Middle frontal gyrus (tissue), 1 donor: Measurements from ENCODE around the gene DEFB126.
"Not testable (repeated sequence)": the region's sequence is repeated elsewhere in the genome, so short reads cannot be mapped to it uniquely, and the experiment has no call there.

ENCODE experiments used
- DNase-seq: peaks from one replicate; pipeline ENCODE4 v3.0.0-alpha.2; 2015; ENCODE audit warnings: low spot score; ENCODE audit errors: extremely low spot score

The DEFB126 gene, protein sequence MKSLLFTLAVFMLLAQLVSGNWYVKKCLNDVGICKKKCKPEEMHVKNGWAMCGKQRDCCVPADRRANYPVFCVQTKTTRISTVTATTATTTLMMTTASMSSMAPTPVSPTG

DNA sequence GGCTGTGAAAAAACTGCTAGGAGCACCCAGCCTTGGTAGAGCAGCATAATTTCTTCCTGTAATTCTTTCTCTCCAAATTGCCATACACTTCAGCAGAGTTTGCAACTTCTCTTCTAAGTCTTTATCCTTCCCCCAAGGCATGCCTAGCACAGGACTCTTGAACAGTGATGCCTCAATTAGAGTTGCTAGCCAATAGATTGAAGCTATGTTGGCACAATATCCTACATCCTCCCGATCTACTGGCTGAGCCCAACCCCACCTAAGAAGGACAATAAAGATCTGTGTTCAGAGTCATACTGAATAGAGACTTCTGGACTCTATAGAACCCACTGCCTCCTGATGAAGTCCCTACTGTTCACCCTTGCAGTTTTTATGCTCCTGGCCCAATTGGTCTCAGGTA is at the start of gene DEFB126:
DEFB126 (plus strand) TSS at position 301 of the 400 bp plus-strand sequence; CDS start at position 340, 39 bp downstream.
- DNase-seq, result no peak

DNA sequence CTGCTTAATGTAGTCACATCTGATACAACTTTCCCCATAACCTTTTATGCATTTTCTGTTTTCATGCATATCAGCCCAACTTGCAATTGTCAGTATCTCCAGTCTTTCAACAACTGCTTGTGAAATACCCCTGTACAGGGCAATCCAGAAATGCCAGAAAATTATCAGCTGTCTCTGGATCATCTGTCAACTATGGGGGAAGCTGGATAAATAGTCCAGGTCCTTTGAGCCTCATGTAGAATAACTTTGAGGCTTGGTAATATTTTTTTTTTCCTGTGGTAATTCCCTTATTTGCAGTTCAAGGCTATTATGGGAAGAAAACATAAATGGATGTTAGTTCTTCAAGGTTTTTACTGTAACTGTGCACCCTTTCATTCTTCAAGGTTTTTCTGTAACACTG is 48.7 kb upstream of the DEFB126 start:
- no peak for DNase-seq

DNA sequence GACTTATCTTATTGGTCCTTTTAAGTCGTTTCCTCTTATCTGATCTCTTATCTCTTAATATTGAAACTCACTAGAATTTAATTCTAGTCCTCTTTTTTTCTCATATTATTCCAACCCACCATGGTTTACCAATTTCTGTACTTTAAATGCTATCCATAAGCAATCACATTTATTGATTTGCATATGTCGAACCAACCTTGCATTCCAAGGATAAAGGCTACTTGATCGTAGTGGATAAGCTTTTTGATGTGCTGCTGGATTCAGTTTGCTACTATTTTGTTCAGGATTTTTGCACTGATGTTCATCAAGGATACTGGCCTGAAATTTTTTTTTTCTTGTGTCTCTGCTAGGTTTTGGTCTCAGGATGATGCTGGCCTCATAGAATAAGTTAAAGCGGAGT is 47.2 kb upstream of the DEFB126 start:
- no peak for DNase-seq

DNA sequence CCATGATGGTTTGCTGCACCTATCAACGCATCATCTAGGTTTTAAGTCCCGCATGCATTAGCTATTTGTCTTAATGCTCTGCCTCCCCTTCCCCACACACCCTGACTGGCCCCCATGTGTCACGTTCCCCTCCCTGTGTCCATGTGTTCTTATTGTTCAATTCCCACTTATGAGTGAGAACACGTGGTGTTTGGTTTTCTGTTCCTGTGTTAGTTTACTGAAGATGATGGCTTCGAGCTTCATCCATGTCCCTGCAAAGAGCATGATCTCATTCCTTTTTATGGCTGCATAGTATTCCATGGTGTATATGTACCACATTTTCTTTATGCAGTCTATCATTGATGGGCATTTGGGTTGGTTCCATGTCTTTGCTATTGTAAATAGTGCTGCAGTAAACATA is 44.7 kb upstream of the DEFB126 start:
- not testable (repeated sequence) for DNase-seq

DNA sequence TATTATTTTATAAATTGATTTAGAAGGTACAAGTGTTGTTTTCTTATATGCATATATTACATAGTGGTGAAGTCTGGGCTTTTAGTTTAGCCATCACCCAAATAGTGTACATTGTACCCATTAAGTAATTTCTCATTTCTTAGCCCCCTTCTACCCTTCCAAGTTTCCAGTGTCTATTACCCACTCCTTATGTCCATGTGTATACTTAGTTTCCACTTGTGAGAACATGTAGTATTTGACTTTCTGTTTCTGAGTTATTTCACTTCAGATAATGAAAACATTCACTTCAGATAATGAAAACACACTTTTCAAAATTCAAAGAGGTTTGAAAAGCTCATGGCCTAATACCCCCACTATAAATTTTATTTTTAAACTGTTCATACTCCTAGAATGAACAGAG is 40.4 kb upstream of the DEFB126 start:
- DNase-seq, result no peak

DNA sequence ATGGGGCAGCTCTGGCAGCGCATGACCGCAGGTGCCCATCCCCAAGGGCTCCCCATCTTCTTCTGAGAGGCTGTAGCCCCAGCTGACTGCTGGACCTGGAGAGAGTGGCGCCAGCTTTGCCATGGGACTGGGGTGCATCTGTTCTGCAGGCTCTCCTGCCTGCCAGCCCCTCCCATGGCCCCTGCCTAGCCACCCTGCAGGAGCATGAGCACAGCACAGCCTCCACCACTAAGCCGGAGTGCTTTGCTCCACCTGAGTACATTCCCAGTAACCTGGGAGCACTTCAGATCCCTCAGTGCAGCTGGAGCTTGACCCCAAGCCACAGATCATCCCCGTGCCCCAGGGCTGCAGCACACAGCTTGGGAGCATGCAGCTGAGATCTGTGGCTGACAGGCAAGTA is 38.9 kb upstream of the DEFB126 start:
- DNase-seq, result no peak

DNA sequence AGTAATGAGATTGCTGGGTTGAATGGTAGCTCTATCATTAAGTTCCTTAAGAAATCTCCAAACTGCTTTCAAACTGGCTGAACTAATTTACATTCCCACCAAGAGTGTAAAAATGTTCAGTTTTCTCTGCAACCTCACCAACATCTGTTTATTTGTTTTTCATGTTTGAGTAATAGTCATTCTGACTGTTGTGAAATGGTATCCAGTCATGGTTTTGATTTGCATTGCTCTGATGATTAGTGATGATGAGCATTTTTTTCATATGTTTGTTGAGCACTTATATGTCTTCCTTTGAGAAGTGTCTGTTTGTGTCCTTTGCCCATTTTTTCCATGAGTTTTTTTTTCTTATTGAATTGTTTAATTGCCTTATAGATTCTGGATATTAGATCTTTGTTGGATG is 30.0 kb upstream of the DEFB126 start:
- no peak for DNase-seq

DNA sequence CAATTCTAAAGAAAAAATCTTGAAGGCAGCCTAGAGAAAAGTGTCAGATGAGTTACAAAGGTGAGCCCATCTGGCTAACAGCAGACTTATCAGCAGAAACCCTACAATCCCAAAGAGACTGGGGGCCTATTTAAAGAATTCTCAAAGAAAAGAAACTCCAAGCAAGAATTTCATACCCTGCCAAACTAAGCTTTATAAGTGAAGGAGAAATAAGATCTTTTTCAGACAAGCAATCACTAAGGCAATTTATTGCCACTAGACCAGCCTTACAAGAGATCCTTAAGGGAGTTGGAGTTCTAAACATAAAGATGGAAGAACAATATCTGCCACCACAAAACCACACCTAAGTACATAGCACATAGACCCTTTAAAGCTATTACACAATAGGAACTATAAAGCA is 24.9 kb upstream of the DEFB126 start:
- no peak for DNase-seq

DNA sequence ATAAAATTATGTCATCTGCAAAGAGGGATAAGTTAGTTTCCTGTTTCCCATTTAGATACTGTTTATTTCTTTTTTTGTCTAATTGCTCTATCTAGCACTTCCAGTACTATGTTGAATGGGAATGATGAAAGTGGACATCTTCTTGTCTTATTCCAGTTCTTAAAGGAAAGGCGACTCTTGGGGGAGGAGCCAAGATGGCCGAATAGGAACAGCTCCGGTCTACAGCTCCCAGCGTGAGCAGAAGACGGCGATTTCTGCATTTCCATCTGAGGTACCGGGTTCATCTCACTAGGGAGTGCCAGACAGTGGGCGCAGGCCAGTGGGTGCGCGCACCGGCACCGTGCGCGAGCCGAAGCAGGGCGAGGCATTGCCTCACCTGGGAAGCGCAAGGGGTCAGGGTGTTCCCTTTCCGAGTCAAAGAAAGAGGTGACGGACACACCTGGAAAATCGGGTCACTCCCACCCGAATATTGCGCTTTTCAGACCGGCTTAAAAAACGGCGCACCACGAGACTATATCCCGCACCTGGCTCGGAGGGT is 12.5 kb upstream of the DEFB126 start:
- DNase-seq, result not testable (repeated sequence)

DNA sequence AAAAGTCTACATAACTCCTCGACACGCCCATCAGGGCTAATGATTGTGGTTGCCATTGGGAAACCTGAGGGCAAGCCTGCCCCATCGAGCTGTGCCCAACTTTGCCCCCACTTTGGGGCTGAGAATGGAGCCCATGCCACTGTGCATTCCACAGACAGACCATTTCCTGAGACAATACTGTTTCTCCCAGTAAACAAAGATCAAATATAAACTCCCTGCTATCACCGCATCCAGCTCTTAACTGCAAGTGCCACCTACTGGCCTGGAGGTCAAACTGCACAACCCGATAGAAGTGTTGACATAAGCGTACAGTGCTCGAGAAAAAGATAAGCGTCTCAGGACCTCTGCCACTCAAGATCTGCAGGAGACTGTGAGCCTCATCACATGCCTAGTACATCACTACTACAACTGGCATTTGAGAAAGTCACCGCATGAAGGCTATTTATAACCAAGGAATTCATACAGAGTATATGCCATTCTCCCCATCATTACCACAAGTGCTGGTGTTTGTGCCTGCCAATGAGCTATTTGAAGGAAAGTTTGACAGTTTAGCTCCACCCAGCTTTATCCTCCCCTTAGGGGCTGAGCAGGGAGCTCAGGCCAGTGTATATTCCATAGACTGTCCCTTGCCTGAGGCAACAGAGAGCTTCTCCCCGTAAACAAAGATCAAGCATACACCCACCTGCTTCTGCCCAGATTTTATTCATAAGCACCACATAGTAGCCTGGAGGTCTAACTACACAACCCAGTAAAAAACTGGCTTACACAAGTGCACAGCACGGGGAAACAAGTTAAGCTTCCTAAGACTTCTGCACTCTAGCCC is 4.5 kb upstream of the DEFB126 start:
- no peak for DNase-seq

DNA sequence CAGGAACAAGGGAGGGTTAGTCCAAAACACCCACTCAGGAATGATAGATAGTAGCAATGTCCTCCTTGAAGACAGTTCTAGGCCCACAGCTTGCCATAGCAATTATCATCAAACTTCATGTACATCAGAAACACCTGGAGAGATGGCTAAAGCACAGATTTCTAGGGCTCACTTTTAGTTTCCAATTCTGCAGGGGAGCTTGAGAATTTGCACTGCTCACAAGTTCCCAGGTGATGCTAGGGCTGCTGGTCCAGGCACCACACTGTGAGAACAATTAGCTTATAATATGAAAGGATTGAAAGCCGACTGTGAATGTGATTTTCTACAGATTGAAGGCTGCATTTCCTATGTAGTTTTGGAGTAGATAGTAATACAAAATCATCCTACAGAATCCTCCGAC is 3.5 kb downstream of the DEFB126 start:
- DNase-seq, result no peak

DNA sequence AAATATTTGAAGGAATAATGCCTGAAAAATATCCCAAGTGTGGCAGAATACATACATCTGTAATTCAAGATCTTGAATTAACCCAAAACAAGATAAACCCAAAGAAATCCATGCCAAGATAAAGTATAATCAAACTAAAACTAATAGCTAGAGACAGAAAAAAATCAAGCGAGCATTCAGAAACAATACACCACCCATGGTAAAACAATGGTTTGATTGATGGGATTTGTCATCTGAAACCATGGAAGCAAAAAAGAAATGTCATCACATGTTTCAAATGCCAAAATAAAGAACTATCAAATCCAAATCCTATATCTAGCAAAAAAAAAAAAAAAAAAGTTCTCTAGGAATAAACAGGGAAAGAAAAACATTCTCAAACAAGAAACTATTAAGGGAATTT is 9.7 kb downstream of the DEFB126 start:
- no peak for DNase-seq

DNA sequence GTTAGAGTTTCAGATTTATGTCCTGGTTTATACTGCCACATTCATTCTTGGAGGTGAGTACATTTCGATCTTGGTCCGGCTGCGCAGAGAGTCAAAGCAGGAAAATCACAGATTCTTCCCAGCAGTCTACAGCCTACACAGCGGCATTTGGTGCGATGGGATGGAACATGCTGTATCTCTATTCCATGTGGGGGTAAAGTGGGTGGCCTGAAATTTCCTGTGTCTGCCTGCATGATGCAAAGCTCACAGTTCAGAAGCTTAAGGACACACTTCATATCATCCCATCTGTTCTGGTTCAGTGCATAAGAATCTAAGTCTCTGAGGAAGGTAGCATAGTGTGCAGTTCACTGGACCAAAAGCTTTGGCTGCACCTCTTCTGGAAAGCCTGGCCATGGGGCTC is 14.8 kb downstream of the DEFB126 start, which contains the start of gene DEFB127:
DEFB127 (plus strand) TSS at position 301 of the 400 bp plus-strand sequence; CDS start at position 392, 91 bp downstream.
- DNase-seq, result no peak

DNA sequence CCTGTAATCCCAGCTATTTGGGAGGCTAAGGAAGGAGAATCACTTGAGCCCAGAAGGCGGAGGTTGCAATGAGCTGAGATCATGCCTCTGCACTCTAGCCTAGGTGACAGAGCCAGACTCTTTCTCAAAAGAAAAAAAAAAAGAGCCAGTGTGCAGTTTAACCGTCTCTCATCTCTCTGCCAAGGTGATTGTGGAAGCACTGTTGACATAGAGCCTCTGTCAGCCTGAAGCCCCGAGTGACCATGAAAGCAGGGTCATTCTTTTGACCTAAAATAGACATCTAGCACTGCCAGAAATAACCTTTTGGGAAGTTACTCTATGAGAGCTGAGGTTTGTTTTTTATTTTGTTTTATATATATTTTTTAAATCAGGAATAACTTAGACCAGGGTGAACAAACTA is 22.2 kb downstream of the DEFB126 start:
- DNase-seq, result no peak

DNA sequence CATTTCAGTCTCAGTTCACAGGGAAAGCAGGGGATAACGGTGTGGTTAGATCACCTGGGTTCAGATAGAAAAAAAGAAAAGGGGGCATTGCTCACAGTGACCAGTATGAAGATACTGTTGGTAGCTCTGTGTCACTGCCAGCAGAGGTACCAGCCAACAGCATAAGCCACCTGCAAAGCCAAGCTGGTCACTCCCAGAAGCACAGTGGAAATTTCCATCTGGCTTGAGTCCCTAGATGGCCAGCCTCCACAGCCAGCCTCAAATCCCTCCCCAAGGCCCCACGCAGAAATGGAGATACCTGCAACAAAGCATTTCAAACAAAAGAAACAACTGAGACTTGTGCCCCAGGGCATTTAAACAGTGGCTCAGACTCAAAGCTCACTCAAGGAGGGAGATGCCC is 26.5 kb downstream of the DEFB126 start:
- no peak for DNase-seq

DNA sequence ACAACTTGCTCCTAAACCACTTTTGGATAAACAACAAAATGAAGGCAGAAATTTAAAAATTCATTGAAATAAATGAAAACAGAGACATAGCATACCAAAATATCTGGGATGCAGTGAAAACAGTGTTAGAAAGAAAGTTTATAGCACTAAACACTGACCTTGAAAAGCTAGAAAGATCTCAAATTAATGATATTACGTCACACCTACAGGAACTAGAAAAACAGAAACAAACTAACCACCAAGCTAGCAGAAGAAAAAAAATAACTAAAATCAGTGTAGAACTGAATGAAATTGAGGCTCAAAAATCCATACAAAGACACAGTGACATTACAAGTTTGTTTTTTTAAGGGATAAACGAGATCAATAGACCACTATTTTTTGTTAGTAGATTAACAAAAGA is 41.9 kb downstream of the DEFB126 start:
- DNase-seq, result no peak

DNA sequence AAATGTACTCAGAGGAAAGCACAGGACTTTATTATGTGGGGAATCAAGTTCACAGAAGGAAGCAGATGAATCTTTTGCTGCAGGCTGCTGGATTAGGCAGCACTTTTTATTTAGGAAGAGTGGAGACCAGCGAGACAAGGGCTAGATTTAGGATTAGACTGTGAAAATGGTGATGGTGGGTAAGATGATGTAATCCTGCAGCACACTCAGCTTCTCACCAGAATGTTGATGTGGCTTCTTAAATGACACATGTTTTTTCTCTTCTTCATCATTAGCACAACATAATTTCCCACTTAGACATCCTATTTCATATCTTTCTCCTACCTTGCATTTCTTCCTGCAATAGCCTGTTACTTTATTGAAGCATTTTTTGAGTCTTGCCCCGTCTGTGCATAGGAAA is 45.3 kb downstream of the DEFB126 start:
- no peak for DNase-seq

DNA sequence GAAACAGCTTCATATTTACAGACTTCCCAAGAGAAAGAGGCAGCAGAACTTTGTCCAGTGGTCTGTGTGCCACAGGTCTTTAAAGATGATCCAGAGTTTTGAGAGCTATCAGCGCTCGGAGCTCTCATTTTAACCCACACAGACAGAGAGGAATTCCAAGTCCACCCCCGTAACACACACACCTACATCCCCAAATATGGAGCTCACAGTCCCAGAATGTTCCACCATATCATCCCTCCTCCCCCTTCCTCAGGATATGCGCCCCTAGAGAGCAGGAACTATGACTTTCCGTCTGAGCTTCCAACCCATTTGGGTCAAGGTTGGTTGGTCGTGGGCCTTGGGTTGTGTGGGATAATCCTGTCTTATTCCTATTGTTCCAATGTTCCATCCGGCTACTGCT is 47.2 kb downstream of the DEFB126 start, which contains the start of gene DEFB128:
DEFB128 (minus strand) TSS at position 101 of the 400 bp plus-strand sequence; CDS start at position 13, 88 bp downstream.
- DNase-seq, result no peak
